Fibroblast of pulmonary artery (primary cell): ENCODE results near the gene HPCAL1.
"Not testable (repeated sequence)": the region's sequence is repeated elsewhere in the genome, so short reads cannot be mapped to it uniquely, and the experiment has no call there.

ENCODE experiments used
- DNase-seq: peaks from one replicate; pipeline ENCODE4 v3.0.0-alpha.2; 2010; ENCODE audit warnings: low read depth
- H3K4me3 ChIP-seq: replicated peaks from 2 replicates; pipeline ENCODE4 v1.5.1; 2011; ENCODE audit warnings: low read depth, mild to moderate bottlenecking, control low read depth, low read length, moderate library complexity
- CTCF ChIP-seq: IDR thresholded peaks from 2 replicates; pipeline ENCODE4 v1.5.1; 2011; ENCODE audit warnings: mild to moderate bottlenecking, control low read depth, low read length, inconsistent platforms; ENCODE audit errors: missing control alignments

Gene HPCAL1

GRCh38 chr2:10286216-10287037 is 16.3 kb upstream of the HPCAL1 start:
- no peak for DNase-seq
- H3K4me3 ChIP-seq, result no peak overlapping the region
- no peak for TF ChIP-seq CTCF

GRCh38 chr2:10287761-10288160 is 14.9 kb upstream of the HPCAL1 start:
- no peak for TF ChIP-seq CTCF
- no peak for DNase-seq
- H3K4me3 ChIP-seq, result no peak overlapping the region

- no peak for TF ChIP-seq CTCF
- DNase-seq, result no peak
- H3K4me3 ChIP-seq, result no peak overlapping the region
These were observed 14.1 kb upstream of the HPCAL1 start for GRCh38 chr2:10288606-10289005.

GRCh38 chr2:10289352-10289751 is 13.4 kb upstream of the HPCAL1 start:
- DNase-seq, result no peak
- TF ChIP-seq CTCF, result no peak
- no peak overlapping the region for H3K4me3 ChIP-seq

GRCh38 chr2:10289891-10290290 is 12.8 kb upstream of the HPCAL1 start:
- H3K4me3 ChIP-seq, result no peak overlapping the region
- no peak for TF ChIP-seq CTCF
- DNase-seq, result peak; percentile 37

- not testable (repeated sequence) for H3K4me3 ChIP-seq, DNase-seq
These were observed 11.3 kb upstream of the HPCAL1 start for GRCh38 chr2:10291376-10291775.

- no peak overlapping the region for H3K4me3 ChIP-seq
- DNase-seq, result no peak
- no peak for TF ChIP-seq CTCF
These were observed 10.7 kb upstream of the HPCAL1 start for GRCh38 chr2:10292033-10292432.
